Measurements from ENCODE around the gene KRT79.

DNA sequence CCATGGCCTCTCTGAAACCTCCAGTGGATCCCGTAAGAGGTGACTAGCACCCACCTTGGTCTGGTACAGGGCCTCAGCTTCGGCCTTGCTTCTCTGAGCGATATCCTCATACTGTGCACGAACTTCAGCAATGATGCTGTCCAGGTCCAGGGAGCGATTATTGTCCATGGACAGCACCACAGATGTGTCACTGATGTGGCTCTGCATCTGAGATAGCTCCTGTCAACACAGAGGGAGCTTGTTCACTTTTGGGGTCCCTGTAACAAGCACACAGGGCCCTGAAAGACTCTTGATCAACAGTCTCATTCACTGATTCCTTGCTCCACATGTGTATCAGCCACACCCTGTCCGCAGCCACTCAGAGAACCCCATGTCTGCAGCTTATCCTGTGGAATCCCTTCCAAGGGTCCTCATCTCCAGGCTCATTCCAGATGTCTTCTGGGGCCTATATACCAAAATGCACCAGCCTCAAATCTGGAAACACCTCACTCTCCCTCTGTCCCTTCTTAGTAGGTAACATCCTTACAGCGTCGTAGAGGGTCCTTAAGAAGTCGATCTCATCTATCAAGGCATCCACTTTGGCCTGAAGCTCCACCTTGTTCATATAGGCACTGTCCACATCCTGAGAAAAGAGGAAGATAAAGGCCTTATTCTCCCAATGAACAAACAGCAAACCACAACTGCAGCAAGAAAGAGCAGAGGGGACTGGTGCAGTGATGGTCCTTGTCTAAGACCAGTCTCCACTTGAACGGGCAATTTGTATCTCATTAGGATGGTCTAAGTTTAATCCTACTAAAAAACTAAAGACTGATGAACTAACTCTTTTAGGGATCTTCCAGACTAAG lies 41.7 kb downstream of the KRT79 start:
- TF ChIP-seq, protein P1, sequence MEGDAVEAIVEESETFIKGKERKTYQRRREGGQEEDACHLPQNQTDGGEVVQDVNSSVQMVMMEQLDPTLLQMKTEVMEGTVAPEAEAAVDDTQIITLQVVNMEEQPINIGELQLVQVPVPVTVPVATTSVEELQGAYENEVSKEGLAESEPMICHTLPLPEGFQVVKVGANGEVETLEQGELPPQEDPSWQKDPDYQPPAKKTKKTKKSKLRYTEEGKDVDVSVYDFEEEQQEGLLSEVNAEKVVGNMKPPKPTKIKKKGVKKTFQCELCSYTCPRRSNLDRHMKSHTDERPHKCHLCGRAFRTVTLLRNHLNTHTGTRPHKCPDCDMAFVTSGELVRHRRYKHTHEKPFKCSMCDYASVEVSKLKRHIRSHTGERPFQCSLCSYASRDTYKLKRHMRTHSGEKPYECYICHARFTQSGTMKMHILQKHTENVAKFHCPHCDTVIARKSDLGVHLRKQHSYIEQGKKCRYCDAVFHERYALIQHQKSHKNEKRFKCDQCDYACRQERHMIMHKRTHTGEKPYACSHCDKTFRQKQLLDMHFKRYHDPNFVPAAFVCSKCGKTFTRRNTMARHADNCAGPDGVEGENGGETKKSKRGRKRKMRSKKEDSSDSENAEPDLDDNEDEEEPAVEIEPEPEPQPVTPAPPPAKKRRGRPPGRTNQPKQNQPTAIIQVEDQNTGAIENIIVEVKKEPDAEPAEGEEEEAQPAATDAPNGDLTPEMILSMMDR (IDR thresholded peaks at IDR 0.05) = no peak
- TF ChIP-seq POLR2A (IDR thresholded peaks at IDR 0.05; ENCODE audit: low read depth) (no peak), EP300 (IDR thresholded peaks at IDR 0.05) (no peak)
